ENCODE measurements around the gene RANGAP1.

DNA sequence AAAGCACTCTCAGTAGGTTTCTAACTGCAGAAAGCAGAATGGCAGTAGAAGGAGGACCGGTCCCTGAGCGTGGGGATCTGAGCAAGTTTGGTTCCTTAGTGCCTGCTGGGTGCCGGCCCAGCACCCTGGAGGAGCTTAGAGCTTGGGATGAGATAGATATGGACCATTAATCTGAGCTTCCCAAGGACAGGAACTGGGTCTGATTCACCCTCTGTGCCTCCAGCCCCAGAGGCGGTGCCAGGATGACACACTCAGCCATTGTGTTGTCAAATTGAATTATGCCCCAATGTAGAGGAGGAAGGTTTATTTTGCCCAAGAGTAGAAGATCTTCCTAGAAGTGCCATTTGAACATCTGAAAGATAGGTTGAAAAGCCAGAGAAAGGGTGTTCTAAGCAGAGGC is 19.7 kb upstream of the RANGAP1 start:
- TF ChIP-seq, protein P1, sequence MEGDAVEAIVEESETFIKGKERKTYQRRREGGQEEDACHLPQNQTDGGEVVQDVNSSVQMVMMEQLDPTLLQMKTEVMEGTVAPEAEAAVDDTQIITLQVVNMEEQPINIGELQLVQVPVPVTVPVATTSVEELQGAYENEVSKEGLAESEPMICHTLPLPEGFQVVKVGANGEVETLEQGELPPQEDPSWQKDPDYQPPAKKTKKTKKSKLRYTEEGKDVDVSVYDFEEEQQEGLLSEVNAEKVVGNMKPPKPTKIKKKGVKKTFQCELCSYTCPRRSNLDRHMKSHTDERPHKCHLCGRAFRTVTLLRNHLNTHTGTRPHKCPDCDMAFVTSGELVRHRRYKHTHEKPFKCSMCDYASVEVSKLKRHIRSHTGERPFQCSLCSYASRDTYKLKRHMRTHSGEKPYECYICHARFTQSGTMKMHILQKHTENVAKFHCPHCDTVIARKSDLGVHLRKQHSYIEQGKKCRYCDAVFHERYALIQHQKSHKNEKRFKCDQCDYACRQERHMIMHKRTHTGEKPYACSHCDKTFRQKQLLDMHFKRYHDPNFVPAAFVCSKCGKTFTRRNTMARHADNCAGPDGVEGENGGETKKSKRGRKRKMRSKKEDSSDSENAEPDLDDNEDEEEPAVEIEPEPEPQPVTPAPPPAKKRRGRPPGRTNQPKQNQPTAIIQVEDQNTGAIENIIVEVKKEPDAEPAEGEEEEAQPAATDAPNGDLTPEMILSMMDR (IDR thresholded peaks at IDR 0.05), result no peak
- no peak for TF ChIP-seq POLR2A (IDR thresholded peaks at IDR 0.05)
